Hindlimb muscle (tissue), 1 donor: ENCODE data around the gene GPR107. TPM values are rescaled to one million over a fixed set of nuclear protein-coding genes. Genes with fewer than 3 reads are reported as not detected.

Experiments
- DNase-seq: peaks from one replicate; pipeline ENCODE4 v3.0.0-alpha.2; 2013
- polyA plus RNA-seq: library from polyadenylated mRNA; unstranded; fragments of 120-200 nt; gene quantifications from one replicate; pipeline ENCODE4 v1.2.1, GENCODE V29; 2013; ENCODE audit not compliant: insufficient read length

Gene GPR107
- polyA plus RNA-seq, 1 donor = 33.9 TPM

DNA sequence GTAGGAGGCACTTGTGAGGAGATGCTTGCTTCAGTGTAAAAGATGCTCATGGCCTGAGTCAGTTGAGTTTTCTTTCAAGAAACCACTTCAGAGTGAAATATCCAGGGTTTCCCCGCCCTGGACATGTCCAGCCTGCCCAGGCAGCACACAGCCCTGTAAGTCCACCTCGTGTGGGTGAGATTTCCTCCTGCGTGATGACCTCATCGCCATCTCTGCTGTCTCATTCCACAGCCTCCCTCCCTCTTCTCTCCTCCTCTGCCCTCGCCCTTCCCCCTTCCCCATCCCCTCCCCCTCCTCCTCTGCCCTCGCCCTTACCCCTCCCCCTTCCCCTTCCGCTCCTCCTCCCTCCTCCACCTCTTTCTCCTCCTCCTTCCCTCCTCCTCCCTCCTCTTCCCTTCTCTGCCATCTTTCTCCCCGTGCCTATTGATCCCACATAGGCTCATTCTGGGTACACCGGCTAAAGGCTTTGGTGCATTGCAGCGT, 84.5 kb downstream of the GPR107 start:
- no peak for DNase-seq

DNA sequence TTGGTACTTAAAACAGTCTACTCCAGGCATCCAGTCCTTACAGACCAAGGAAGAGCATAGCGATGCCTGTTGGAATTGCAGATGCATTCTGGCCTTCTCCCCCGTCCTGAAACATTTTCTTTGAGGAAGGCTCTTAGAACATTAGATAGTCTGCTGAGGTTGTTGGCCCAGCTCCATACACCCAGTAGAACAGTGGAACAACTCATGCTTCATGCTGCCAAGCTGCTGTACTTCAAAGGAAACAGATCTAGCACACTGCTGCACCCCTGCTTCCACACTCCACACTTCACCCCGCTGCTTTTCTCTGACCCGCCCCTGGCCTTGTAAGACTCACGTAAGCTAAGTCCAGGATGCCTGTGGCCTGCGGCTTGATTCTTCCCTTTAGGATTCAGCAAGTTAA, 85.1 kb downstream of the GPR107 start:
- DNase-seq = peak; percentile 55

DNA sequence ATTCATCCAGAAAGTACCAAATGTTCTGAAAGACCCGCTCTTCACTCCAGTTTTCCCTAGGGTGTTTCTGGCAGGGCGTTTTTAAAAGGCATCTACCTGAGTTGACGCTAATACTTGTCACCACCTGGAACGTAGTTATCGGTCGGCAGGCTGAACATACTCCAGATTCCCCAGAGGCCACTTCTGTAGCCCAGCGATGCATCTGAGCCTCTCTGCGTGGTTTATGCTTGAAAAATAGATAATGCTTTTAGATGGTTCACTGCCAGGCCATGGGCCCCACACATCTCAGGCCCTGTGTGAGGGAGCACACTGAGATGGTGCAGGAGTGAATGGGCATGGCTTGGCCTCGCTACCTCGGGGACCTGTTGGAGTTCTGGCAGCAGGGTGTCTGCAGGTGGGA, 85.5 kb downstream of the GPR107 start:
- DNase-seq = no peak

DNA sequence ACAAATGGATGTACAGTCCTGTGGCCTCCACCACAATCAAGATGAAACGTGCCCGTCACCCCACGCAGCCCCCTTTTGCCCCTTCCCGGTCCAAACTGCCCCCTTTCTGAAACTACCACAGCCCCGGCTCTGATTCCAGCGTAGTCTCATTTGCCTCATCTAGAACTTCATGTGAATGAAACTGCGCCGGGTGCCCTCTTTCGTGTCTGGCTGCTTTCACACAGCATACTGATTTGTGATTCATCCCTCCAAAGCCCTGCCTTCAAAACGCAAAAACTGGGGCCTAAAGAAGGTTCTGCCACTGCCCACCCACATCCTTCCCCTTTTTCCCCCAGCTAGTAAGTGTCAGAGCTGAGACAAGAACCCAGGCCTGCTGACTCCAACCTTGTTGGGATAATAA, 87.0 kb downstream of the GPR107 start:
- DNase-seq = no peak

DNA sequence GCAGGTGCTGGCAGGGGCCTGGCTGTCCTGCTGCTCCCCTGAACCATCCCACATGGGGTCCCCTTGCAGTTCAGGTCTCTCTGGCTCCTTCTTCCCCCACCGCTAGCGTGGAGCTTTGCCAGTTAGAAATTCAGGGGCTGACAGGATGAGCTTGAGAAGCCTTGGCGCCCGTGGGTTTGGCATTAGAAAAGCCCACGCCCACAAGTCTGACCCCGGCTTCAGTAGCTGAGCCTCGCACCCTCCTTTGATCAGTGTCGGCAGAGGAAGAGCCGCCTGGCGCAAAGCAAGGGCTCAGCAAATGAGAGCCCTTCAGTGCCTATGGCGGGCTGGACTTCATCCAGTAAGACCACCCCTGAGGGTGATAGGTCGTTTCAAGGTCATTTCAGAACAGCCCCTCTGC, 88.3 kb downstream of the GPR107 start:
- DNase-seq = no peak

DNA sequence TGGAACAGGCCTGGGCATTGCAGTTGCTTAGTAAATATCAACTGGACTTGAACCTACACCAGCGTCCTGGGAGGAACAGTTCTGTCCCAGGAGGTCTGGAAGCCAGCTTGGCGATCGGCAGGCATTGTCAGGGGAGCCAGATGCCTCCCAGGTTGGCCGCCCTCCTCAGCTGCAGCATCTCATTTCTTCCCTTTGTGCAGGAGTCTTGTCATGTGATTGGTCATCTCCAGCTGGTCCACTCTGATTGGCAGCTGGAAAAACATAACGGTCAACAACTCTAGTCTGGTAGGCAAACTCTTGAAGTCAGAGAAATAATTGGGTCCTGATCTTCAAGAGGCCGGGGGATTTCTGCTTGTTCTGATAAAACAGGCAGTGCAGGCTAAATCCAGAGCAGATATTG, 88.9 kb downstream of the GPR107 start:
- DNase-seq = no peak

DNA sequence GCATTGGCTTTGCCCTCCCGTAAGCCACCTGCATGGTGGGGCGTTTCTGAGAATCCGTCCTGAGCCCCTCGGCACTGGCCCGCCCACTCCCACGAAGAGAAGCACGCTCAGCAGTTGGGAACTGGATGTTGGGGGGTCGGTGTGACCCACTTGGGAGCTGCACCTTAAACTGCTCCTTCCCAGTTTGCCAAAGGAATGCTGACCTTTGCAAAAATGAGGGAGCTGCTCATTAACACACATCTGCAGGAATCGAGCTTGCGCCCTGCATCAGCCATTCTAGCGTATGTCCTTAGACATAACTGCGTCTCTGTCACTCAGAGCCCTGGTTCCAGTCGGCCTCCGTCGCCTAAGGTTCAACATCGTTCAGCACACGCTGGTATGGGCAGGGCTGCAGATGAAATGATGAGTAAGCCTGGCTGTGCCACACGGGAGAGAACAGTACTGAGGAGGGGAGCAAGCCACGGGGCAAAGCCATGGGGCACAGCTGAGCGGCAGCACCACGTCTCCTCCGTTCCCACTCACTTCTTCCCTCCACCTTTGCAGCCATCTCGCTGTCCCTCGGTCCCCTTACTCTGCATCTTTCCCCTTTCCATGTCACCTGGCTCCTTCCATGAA, 89.7 kb downstream of the GPR107 start:
- no peak for DNase-seq

DNA sequence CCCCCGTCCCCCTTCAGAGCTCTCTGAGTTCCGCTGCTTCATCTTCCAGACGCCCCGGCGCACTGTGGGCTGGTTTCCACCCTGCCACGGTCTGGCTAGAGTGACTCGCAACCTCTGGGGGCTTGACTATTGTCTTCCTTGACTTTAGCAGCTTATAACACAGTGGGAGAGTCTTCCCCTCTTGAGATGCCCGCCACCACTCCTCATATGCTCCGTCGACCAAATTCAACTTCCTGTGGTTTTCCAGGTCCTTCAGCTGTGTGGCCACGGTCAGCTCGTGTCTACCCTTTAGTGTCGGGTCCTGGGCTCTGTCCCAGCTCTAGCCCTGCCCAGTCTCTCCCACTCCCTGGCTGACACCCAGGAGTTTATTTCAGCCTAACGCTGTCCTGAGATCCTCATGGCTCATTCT, 90.3 kb downstream of the GPR107 start:
- peak; percentile 40 for DNase-seq

DNA sequence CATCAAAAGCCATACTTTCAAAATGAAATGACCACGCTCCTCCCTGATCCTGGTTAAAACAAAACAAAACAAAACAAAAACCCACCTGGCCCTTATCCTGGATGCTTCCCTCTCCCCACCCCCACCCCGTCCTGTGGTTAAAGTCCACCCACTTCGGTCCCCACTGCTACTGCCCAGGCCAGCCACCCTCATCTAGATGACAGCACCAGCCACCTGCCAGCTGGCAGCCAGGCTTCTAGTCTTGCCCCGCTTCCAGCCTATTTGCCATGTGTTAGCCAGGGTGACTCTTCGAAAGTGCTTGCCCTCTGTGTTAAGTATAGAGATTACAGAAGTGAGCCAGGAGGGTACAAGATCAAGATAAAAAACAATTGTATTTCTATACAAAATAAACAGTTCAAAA, 91.0 kb downstream of the GPR107 start:
- DNase-seq = no peak

DNA sequence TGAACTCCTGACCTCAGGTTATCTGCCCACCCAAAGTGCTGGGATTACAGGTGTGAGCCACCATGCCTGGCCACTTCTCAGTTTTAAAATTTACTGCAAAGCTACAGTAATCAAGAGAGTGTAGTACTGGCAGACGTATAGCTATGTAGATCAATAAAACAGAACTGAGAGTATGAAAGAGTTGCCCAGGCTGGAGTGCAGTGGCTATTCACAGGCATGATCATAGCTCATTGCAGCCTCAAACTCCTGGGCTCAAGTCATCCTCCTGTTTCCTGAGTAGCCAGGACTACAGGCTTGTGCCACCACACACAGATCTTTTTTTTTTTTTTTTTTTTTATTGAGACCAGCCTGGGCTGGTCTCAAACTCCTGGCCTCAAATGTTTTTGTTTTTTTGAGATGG, 92.0 kb downstream of the GPR107 start:
- DNase-seq = no peak

DNA sequence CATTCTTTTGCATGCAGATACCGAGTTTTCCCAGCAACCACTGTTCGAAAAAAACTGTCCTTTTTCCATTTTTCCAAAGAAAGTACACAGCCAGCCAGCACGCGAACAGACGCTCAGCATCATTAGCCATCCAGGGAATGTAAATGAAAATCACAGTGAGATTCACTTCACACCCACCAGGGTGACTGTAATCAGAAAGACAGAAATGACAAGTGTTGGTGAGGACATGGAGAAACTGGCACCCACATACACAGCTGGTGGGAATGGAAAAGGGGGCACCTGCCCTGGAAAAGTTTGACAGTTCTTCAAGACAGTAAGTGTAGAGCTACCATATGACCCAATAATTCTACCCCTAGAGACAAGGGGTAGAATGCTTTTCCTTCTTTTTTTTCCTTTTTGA, 93.5 kb downstream of the GPR107 start:
- DNase-seq = no peak

DNA sequence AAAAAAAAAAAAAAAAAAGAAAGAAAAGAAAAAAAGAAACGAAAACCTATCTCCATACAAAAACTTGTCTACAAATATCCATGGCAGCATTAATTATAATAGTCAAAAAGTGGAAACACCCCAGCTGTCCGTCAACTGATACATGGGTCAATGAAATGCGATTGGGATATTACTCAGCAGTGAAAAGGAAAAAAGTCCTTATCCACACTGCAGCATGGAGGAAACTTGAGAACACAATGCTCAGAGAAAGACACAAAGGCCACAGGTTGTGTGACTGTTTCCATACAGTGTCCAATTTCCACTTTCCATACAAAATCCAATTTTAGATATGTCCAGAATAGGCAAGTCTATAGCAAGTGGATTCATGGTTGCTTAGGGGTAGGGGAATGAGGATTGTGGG, 94.2 kb downstream of the GPR107 start:
- DNase-seq = no peak

DNA sequence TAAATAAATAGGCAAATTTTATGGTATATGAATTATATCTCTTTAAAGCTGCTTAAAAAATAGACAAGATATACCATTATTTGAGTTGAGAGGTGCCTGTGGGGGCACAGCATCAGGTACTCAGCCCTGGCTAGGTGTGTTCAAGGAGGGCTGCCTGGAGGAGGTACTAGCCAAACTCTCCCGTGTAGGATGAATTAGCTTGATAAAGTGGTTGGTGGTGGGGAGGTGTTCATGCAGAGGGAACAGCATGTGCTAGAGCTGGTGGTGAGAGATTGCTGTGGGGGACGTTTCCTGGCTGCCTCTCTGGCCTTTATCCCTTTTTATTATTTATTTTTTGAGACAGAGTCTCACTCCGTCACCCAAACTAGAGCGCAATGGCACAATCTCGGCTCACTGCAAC, 95.3 kb downstream of the GPR107 start:
- no peak for DNase-seq

DNA sequence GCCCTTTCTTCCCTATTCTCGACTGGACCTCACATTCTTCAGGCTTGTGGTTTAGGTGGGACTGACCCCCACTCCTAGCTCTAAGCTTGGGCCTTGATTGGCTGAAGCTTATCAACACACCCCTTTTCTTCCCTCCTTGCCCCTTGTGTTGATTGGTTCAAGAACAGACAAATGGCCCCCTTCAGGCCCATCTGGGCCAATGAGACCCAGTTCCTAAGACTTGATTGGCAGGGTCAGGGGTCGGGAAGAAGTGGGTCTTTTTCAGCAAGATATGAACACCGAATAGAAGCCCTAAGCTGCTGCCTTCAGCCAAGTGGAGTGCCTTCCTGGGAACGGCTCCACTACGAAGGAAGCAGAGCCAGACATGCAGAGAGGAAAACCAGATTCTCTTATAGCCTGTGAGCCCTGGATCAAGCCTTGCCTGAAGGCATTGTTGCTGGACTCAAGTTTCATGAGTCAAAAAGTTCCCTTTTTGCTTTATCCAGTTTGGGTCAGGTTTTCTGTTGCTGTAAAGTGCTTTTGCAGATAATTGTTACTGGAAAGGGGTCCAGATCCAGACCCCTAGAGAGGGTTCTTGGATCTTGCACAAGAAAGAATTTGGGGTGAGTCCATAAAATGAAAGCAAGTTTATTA, 96.1 kb downstream of the GPR107 start:
- DNase-seq = no peak

DNA sequence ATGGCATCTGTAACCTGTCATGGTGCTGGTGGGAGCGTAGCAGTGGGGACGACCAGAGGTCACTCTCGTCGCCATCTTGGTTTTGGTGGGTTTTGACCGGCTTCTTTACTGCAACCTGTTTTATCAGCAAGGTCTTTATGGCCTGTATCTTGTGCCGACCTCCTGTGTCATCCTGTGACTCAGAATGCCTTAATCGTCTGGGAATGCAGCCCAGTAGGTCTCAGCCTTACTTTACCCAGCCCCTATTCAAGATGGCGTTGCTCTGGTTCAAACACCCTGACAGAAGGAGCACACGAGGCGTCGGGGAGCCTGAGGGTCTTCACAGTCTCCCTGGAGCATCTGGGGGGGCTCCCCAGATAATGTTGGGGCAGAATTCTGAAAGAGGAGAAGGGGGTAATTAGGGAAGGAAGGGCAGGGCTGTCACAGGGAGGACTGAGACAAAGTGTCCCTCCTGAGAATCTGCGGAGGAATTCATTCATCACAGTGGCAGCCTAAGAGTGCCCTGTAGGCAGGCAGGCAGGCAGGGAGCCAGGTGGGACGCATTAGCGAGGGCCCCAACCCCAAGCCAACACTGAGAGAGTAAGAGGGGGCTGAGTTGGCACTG, 97.2 kb downstream of the GPR107 start:
- DNase-seq = no peak

DNA sequence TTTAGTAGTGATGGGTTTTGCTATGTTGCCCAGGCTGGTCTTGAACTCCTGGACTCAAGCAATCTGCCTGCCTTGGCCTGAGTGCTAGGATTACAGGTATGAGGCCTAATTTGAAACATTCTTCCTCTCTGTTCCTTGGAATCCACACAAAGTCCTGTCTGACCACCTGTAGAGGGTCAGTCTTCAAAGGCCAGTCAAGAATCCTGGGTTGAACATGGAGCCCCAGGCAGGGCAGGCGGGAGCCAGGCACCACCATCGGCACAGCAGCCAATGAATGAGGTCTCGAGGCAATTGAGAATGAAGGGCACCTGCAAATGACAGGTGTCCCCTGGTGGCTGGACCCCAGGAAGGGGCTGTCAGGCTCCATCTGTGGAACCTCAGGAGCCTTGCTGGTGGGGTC, 101.1 kb downstream of the GPR107 start:
- no peak for DNase-seq

DNA sequence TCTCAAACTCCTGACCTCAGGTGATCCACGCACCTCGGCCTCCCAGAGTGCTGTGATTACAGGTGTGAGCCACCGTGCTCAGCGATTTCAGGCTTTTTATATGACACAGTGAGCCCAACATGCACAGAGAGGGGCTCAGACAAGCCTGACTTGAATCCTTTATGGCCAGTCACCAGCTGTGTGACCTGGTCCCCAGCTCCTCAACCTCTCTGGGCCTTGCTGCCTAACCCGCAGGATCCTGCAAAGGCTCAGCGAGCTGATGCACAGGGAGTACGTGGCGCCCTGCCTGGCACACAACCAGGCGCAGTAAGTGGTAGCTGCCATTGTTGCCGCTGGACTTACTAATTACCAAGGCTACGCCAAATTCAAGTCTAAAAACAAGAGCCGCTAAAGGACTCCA, 101.9 kb downstream of the GPR107 start:
- no peak for DNase-seq

DNA sequence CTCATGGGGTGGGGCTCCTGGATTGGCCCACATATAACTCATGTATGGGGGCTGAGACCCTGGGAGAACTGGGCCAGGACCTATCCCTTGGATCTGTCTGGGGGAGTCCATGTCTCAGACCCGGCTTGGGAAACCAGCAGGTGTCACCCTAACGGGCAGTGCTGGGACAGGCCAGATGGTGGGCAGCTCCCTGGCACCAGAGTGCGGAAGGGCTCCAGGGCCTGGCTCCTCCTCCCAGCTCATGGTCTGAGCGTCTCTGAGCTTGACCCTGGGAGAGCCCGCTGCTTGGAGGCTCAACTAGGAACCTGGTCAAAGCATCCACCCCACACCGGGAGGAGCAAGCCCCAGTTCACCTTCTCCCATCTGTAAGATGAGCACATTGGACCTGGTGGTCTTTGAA, 103.0 kb downstream of the GPR107 start:
- no peak for DNase-seq

DNA sequence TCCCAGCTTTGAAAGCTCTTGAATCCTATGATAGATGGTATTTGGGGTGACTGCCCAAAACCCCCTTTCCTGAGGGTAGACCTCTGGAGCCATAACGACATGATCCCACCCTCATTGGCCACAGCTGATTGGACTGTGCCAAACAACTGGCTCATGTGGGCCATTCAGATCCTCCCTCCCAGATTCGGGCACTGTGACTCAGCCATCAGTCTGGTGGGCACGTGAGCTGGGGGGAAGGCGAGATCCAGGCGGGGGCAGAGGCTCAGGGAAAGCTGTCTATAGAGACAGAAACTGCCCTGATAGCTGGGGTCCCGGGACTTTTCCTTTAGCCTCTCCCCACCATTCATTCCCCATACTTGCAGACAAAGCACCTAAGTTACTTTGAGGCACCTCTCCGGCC, 103.4 kb downstream of the GPR107 start:
- no peak for DNase-seq

DNA sequence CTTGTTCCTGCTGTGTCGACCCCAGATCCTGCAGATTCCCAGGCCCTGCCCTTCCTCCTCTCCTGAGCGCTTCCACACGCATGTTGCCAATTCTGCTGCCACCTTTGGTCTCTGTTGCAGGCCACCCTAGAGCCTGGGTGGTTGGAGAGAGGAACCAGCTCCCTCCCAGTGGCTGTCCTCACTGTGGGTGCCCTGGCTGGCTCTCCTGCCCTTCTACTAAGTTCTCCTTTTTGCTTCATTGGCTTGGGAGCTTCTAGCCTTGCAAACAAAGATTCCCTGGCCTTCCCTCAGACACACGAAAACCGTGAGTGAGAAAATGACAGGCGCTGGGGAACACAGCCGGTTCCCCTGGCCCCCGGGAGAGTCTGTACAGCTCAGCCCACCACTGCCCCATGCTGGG, 104.3 kb downstream of the GPR107 start:
- no peak for DNase-seq

DNA sequence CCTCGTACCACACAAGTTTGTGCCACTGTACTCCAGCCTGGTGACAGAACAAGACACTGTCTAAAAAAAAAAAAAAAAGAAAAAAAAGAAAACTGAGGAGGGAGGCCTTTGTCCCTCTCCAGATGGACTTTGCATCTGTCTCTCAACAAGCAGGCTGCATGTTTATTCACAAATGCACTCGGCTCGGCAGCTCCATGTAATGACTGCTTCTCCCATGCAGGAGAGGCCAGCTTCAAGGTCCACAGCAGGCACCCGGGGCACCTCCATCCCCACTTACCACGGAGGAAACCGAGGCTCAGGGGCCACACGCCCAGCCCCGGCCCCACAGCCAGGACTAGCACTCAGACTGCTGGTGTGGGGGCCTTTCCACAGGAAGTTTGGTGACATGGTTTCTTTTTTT, 105.4 kb downstream of the GPR107 start:
- no peak for DNase-seq

DNA sequence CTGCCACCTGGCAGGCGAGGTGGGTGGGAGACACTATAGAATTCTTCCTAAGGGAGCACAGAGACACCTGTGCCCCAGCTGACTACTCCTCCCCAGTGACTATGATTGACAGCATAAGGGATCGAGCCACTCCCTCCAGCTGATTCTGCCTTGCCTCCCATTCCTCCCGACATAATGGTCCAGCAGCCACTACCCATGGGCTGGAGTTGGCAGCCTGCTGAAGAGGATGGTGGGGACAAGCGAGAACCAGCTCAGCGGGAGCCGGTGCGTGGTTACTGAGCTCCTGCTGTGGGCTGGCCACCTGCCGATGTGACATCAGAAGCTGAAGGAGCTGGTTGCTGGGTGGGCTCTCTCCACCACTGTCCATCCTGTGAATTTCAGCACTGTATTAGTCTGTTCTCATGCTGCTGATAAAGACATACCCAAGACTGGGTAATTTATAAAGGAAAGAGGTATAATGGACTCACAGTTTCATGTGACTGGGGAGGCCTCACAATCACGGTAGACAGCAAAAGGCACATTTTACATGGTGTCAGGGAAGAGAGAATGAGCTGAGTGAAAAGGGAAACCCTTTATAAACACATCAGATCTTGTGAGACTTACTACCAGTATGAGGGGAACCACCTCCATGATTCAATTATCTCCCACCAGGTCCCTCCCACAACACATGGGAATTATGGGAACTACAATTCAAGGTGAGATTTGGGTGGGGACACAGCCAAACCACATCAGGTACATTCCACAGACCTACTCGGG, 106.4 kb downstream of the GPR107 start:
- no peak for DNase-seq

DNA sequence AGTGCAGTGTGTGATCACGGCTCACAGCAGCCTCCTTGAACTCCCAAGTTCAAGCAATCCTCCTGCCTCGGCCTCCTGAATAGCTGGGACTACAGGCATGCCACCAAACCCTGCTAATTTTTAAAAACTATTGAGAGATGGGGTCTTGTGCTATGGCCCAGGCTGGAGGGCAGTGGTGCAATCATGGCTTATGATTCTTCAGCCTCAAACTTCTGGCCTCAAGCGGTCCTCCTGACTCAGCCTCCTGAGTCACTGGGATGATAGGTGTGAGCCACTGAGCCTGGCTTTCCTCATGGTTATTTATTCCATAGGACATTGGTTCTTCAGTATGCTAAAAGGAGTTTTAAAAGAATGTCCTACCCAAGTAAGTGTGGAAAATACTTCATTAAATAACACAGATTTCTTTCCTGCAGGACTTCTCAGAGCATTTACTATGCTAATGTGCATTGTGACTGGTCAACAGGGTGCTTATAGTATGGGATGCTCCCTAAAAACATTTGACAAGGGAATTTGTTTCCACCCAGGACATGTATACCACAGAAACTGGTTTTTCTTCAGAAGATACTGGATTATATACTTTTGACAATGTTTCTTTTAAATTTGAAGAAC, 107.3 kb downstream of the GPR107 start:
- no peak for DNase-seq
